Mesenchymal stem cell (in vitro differentiated cells and primary cell): ENCODE measurements around the gene RASSF7.

Source experiments
- DNase-seq: peaks from one replicate; pipeline ENCODE4 v3.0.0-alpha.2; 2013
- H2AFZ ChIP-seq: one replicate; pipeline ENCODE4 v1.6.1; 2013; ENCODE audit warnings: low read depth, mild to moderate bottlenecking, control low read depth, inconsistent platforms, low read length, moderate library complexity
- H2AK5ac ChIP-seq: 2 replicates; pipeline ENCODE4 v1.6.1; 2013; ENCODE audit warnings: low read length, moderate library complexity, mild to moderate bottlenecking, inconsistent platforms; ENCODE audit not compliant: severe bottlenecking
- H2BK120ac ChIP-seq: one replicate; pipeline ENCODE4 v1.6.1; 2013; ENCODE audit warnings: low read depth, mild to moderate bottlenecking, inconsistent platforms, low read length, moderate library complexity
- H2BK12ac ChIP-seq, 2 experiments: one replicate each; pipeline ENCODE4 v1.6.1; 2013; ENCODE audit warnings: inconsistent platforms in 2 of 2, low read length in 2 of 2, mild to moderate bottlenecking in 2 of 2, moderate library complexity in 2 of 2, control low read depth in 1 of 2
- H2BK15ac ChIP-seq: one replicate; pipeline ENCODE4 v1.6.1; 2013; ENCODE audit warnings: mild to moderate bottlenecking, low read depth, inconsistent platforms; ENCODE audit not compliant: poor library complexity, severe bottlenecking
- H2BK5ac ChIP-seq: 2 replicates; pipeline ENCODE4 v1.6.1; 2013; ENCODE audit warnings: low read depth, mild to moderate bottlenecking, low read length, control low read depth, inconsistent platforms; ENCODE audit not compliant: poor library complexity, severe bottlenecking
- H3K14ac ChIP-seq, 2 experiments: one replicate each; pipeline ENCODE4 v1.6.1; 2013; ENCODE audit warnings: inconsistent platforms in 2 of 2, low read length in 2 of 2, control low read depth in 1 of 2, mild to moderate bottlenecking in 1 of 2, moderate library complexity in 1 of 2
- H3K18ac ChIP-seq, 2 experiments: one replicate each; pipeline ENCODE4 v1.6.1; 2013; ENCODE audit warnings: inconsistent platforms in 2 of 2, low read length in 2 of 2, control low read depth in 1 of 2, low read depth in 1 of 2, mild to moderate bottlenecking in 1 of 2
- H3K23ac ChIP-seq, 2 experiments: one replicate each; pipeline ENCODE4 v1.6.1; 2013; ENCODE audit warnings: inconsistent platforms in 2 of 2, low read length in 2 of 2, mild to moderate bottlenecking in 2 of 2, moderate library complexity in 2 of 2, control low read depth in 1 of 2
- H3K27ac ChIP-seq: 2 replicates; pipeline ENCODE4 v1.5.1; 2013; ENCODE audit warnings: mild to moderate bottlenecking, moderate library complexity, low read length, control low read depth, inconsistent platforms; ENCODE audit not compliant: poor library complexity, severe bottlenecking
- H3K27me3 ChIP-seq, 2 experiments: 2 replicates each; pipeline versions ENCODE4 v1.6.1 to v1.7.0; 2013; ENCODE audit warnings: low read length in 2 of 2, mild to moderate bottlenecking in 2 of 2, moderate library complexity in 2 of 2, control low read depth in 1 of 2, inconsistent platforms in 1 of 2; ENCODE audit not compliant: control insufficient read depth in 1 of 2, insufficient read depth in 1 of 2
- H3K36me3 ChIP-seq, 2 experiments: 2 replicates each; pipeline versions ENCODE4 v1.6.1 to v1.7.0; 2013; ENCODE audit warnings: low read length in 2 of 2, control low read depth in 1 of 2, inconsistent platforms in 1 of 2, low read depth in 1 of 2, mild to moderate bottlenecking in 1 of 2; ENCODE audit not compliant: insufficient read depth in 2 of 2, control insufficient read depth in 1 of 2
- H3K4ac ChIP-seq, 2 experiments: one replicate each; pipeline ENCODE4 v1.6.1; 2013; ENCODE audit warnings: inconsistent platforms in 2 of 2, low read length in 2 of 2, mild to moderate bottlenecking in 2 of 2, moderate library complexity in 2 of 2, control low read depth in 1 of 2, low read depth in 1 of 2
- H3K4me1 ChIP-seq: 2 replicates; pipeline ENCODE4 v1.6.1; 2013; ENCODE audit warnings: low read depth, low read length, control low read depth; ENCODE audit not compliant: control insufficient read depth, insufficient read depth
- H3K4me2 ChIP-seq: 2 replicates; pipeline ENCODE4 v1.6.1; 2013; ENCODE audit warnings: low read length, mild to moderate bottlenecking, inconsistent platforms; ENCODE audit not compliant: poor library complexity, severe bottlenecking
- H3K4me3 ChIP-seq, 2 experiments: 2 replicates each; pipeline versions ENCODE4 v1.5.1 to v1.7.0; 2013; ENCODE audit warnings: low read length in 2 of 2, mild to moderate bottlenecking in 2 of 2, control low read depth in 1 of 2, low read depth in 1 of 2; ENCODE audit not compliant: insufficient read depth in 1 of 2
- H3K79me1 ChIP-seq: replicated peaks from 2 replicates; pipeline ENCODE4 v1.6.1; 2013; ENCODE audit warnings: mild to moderate bottlenecking, control low read depth, low read length, inconsistent platforms; ENCODE audit not compliant: poor library complexity, severe bottlenecking
- H3K9ac ChIP-seq: 2 replicates; pipeline ENCODE4 v1.7.0; 2013; ENCODE audit warnings: mild to moderate bottlenecking, low read length, moderate library complexity
- H3K9me3 ChIP-seq: 2 replicates; pipeline ENCODE4 v1.7.0; 2013; ENCODE audit warnings: mild to moderate bottlenecking, low read length; ENCODE audit not compliant: control insufficient read depth
- H4K8ac ChIP-seq: one replicate; pipeline ENCODE4 v1.6.1; 2013; ENCODE audit warnings: inconsistent platforms, mild to moderate bottlenecking, low read length, moderate library complexity
- H4K91ac ChIP-seq: one replicate; pipeline ENCODE4 v1.6.1; 2013; ENCODE audit warnings: mild to moderate bottlenecking, low read length, inconsistent platforms
- WGBS: methylation state at CpG from one replicate; pipeline ENCODE4 v1.1.7; 2013; ENCODE audit warnings: mixed read lengths; 5-methylcytosine and 5-hydroxymethylcytosine counted together

RASSF7 gene

DNA sequence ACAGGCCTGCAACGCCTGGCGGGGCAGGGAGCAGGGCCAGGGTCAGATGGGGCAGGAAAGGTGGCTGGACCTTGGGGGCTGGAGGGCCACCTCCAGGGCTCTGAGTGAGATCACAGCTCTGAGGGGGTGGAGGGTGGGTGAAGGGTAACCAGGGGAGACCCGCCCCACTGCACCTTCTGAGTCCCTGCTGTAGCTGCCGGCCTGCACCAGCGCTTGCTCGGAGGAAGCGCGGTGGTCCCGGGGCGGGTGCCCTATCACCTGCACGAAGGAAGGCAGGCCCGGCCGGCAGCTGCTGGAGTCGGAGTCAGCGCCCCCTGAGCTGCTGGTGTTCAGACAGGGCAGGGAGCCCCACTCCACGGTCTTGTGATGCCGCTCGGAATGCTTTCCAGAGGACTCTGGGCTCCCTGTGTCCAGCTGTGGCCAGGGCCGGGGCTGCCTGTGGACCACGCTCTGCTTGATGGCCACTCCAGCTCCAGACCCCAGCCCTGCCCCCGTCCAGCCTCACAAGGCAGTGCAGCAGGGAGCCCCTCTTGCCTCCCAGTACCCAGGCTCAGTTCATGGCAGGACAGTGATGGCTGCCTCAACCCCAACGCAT is 4.0 kb upstream of the RASSF7 start:
- H3K18ac ChIP-seq = no peak overlapping the region
- WGBS = 82% methylated on average over 22 of the region's 22 CpGs
- no peaks in the 10 kb centered on the region for H3K9me3 ChIP-seq
- H3K4me2 ChIP-seq = no peak overlapping the region
- no peak for DNase-seq
- no peak overlapping the region for H2AK5ac ChIP-seq
- H4K8ac ChIP-seq = no peak overlapping the region
- peaks cover 30% of the 10 kb centered on the region for H3K4me1 ChIP-seq
- H3K27ac ChIP-seq = no peak overlapping the region
- H2AFZ ChIP-seq = no peak overlapping the region
- H4K91ac ChIP-seq = no peak overlapping the region
- H2BK120ac ChIP-seq = no peak overlapping the region
- H3K27me3 ChIP-seq = peaks cover 12 to 86% of the 10 kb centered on the region in 2 experiments
- H2BK15ac ChIP-seq = no peak overlapping the region
- H3K79me1 ChIP-seq = peaks cover 2% of the 10 kb centered on the region
- H3K14ac ChIP-seq = no peak overlapping the region
- no peak overlapping the region for H3K4ac ChIP-seq
- no peak overlapping the region for H3K4me3 ChIP-seq
- H2BK5ac ChIP-seq = no peak overlapping the region
- H3K36me3 ChIP-seq = no peaks in the 10 kb centered on the region
- H2BK12ac ChIP-seq = no peak overlapping the region
- no peak overlapping the region for H3K23ac ChIP-seq
- H3K9ac ChIP-seq = no peak overlapping the region

DNA sequence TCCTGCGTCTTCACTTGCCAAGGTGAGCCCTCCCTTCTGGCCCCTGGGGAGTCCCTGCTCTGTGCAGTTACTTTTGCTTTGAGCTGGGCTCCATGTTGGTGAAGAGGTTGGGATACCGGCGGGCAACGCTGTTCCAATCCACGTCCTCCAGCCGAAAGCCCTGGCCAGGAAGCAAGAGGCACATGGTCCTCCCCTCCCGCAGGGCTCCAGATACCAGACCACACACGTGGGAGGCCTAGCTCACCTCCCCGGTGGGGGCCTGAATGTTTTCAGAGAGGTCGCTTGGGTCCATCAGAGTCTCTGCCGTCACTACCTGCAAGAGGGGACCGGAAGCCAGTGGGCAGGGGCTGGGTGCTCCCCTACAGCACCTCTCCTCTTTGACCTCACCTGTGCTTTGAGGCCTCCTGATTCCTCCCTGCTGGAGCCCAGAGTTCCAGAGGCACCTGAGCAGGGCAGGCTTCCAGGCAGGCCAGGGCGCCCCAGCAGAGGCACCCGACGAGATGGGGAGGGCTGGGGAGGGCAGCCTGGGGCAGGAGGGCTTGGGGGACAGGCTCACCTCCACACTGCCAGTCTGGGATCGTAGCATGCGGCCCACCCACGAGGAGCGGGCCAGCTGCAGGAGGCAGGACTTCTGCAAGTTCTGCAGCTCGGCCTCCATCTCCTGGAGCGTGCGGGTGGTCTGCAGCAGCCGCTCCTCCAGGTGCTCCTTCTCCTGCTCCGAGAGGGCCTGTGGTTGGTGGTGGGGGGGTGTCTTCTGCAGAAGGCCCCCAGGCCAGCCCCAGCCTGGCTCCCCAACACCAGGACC is 3.2 kb upstream of the RASSF7 start:
- no peak overlapping the region for H3K27ac ChIP-seq
- H3K9ac ChIP-seq = no peak overlapping the region
- no peak overlapping the region for H3K4me3 ChIP-seq
- H2BK12ac ChIP-seq = no peak overlapping the region
- no peak overlapping the region for H2AK5ac ChIP-seq
- peaks cover 0 to 7% of the 10 kb centered on the region in 2 experiments for H3K36me3 ChIP-seq
- no peak overlapping the region for H2BK5ac ChIP-seq
- no peak for DNase-seq
- no peak overlapping the region for H4K8ac ChIP-seq
- WGBS = 88% methylated on average over 20 of the region's 24 CpGs
- peaks cover 9% of the 10 kb centered on the region for H3K79me1 ChIP-seq
- no peak overlapping the region for H3K14ac ChIP-seq
- H2BK120ac ChIP-seq = no peak overlapping the region
- H2AFZ ChIP-seq = no peak overlapping the region
- H3K9me3 ChIP-seq = no peaks in the 10 kb centered on the region
- H3K4me1 ChIP-seq = peaks cover 37% of the 10 kb centered on the region
- no peak overlapping the region for H3K4ac ChIP-seq
- H2BK15ac ChIP-seq = no peak overlapping the region
- no peak overlapping the region for H3K4me2 ChIP-seq
- H3K27me3 ChIP-seq = peaks cover 12 to 84% of the 10 kb centered on the region in 2 experiments
- no peak overlapping the region for H3K18ac ChIP-seq
- H3K23ac ChIP-seq = no peak overlapping the region
- H4K91ac ChIP-seq = no peak overlapping the region

DNA sequence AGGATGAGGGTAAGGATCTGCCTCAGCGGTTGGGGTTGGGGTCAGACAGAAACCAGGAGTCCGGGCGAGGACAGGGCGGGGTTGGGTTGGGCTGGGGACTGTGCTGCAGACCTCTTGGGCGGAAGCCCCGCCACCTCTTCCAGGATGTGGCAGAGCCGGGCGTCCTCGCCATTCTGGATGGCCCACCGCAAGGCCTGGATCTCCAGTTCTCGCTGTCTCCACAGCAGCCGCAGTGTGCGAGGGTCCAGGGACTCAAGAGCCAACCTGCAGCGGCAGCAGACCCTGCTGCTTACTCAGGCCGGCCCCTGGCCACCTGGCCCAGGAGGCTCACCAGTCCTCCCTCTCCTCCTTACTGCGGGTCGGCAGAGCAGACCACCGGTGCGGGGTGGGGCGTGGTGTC is 2.3 kb upstream of the RASSF7 start:
- no peak overlapping the region for H2BK120ac ChIP-seq
- H4K8ac ChIP-seq = no peak overlapping the region
- H2BK5ac ChIP-seq = no peak overlapping the region
- no peak overlapping the region for H4K91ac ChIP-seq
- no peak overlapping the region for H2BK12ac ChIP-seq
- no peak overlapping the region for H3K4me3 ChIP-seq
- no peak overlapping the region for H3K23ac ChIP-seq
- H3K4me1 ChIP-seq = peaks cover 44% of the 10 kb centered on the region
- no peak overlapping the region for H2BK15ac ChIP-seq
- no peak overlapping the region for H3K14ac ChIP-seq
- no peak overlapping the region for H3K4me2 ChIP-seq
- DNase-seq = no peak
- H3K9me3 ChIP-seq = no peaks in the 10 kb centered on the region
- no peak overlapping the region for H3K27ac ChIP-seq
- no peak overlapping the region for H3K4ac ChIP-seq
- WGBS = 83% methylated on average over 19 of the region's 20 CpGs
- H2AK5ac ChIP-seq = no peak overlapping the region
- no peak overlapping the region for H3K18ac ChIP-seq
- H2AFZ ChIP-seq = no peak overlapping the region
- H3K27me3 ChIP-seq = peaks cover 12 to 79% of the 10 kb centered on the region in 2 experiments
- H3K9ac ChIP-seq = no peak overlapping the region
- peaks cover 0 to 17% of the 10 kb centered on the region in 2 experiments for H3K36me3 ChIP-seq
- peaks cover 15% of the 10 kb centered on the region for H3K79me1 ChIP-seq

DNA sequence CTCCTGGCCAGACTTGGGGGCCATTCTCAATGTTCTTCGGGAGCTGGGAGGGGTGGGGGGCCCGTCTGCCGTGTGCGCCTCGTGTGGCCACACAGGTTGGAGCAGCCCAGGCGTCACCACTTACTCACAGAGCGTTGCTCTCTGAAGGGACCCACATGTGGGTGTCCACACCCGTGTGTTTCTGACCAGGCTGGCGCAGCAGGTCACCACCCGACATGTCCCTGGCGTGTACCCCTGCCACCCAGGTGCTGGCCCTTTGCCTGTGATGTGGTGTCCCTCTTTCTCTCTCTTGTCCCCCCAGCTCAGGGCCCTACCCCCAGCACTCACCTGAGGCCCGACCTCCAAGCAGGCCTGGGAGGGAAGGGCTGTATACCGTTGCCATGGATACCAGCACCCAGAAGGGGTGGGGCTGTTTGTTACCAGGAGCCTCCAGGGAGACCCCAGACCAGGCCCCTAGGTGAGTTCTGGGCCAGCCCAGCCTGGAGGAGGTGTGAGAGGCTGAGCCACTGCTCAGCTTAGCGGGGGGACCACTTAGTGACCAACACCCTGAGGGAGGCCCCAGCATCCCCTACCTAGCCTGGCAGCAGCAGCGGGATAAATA is 1.6 kb upstream of the RASSF7 start:
- Histone ChIP-seq H4K91ac (peak overlapping the region; percentile 45), H2AK5ac (no peak overlapping the region), H4K8ac (no peak overlapping the region), H3K23ac (no peak overlapping the region), H3K4me3 (no peak overlapping the region), H3K79me1 (peaks cover 16% of the 10 kb centered on the region), H2AFZ (no peak overlapping the region), H2BK15ac (no peak overlapping the region), H3K27me3 (peaks cover 12 to 78% of the 10 kb centered on the region in 2 experiments), H2BK5ac (no peak overlapping the region), H3K18ac (no peak overlapping the region), H2BK120ac (no peak overlapping the region), H2BK12ac (peak overlapping the region in 1 of 2 experiments; percentile 14), H3K4me2 (no peak overlapping the region), H3K4ac (no peak overlapping the region), H3K9me3 (no peaks in the 10 kb centered on the region), H3K36me3 (peaks cover 0 to 23% of the 10 kb centered on the region in 2 experiments), H3K4me1 (peaks cover 48% of the 10 kb centered on the region), H3K9ac (no peak overlapping the region), H3K27ac (no peak overlapping the region), H3K14ac (no peak overlapping the region)
- 85% methylated on average over 15 of the region's 15 CpGs for WGBS
- DNase-seq = no peak
